GM12874 (cell line): ENCODE results near the gene HAUS2.

ENCODE experiments used
- TF ChIP-seq, protein P1 (sequence below): IDR thresholded peaks from 2 replicates; pipeline ENCODE4 v1.5.1; 2011; ENCODE audit warnings: low read depth, mild to moderate bottlenecking, control low read depth, low read length, moderate library complexity; ENCODE audit not compliant: insufficient read depth

The HAUS2 gene

DNA sequence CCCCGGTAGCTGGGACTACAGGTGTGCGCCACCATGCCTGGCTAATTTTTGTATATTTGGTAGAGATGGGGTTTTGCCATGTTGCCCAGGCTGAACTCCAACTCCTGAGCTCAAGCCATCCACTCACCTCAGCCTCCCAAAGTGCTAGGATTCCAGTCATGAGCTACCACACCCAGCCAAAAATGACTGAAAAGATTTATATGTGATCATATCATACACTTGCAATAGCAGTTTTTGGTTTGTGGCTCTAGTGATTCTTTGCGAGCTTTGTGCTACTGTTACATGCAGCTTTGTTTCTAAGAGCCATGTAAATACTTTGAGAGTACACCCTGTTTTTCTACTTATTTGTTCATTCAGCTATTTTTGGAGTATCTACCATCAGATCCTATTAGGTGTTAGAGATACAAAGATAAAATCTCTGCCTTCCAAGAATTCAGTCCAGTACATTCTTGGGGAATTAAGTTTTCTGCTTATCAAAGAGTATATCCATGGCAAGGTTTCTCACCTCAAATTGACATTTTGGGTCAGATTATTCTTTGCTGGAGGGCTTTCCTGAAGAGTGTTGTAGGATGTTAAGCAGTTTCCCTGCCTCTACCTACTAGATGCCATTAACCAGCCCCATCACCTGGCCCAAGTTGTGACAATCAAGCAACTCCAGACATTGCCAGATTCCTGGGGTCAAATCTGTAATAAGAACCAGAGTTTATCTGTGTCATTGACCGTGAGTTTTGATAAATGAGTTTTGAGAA lies 38.2 kb upstream of the HAUS2 start:
- TF ChIP-seq, protein P1, sequence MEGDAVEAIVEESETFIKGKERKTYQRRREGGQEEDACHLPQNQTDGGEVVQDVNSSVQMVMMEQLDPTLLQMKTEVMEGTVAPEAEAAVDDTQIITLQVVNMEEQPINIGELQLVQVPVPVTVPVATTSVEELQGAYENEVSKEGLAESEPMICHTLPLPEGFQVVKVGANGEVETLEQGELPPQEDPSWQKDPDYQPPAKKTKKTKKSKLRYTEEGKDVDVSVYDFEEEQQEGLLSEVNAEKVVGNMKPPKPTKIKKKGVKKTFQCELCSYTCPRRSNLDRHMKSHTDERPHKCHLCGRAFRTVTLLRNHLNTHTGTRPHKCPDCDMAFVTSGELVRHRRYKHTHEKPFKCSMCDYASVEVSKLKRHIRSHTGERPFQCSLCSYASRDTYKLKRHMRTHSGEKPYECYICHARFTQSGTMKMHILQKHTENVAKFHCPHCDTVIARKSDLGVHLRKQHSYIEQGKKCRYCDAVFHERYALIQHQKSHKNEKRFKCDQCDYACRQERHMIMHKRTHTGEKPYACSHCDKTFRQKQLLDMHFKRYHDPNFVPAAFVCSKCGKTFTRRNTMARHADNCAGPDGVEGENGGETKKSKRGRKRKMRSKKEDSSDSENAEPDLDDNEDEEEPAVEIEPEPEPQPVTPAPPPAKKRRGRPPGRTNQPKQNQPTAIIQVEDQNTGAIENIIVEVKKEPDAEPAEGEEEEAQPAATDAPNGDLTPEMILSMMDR: no peak

GRCh38 chr15:42511007-42511391 lies 37.6 kb upstream of the HAUS2 start:
- TF ChIP-seq, protein P1: no peak

- TF ChIP-seq, protein P1: no peak
Observed at GRCh38 chr15:42523331-42523730, 25.3 kb upstream of the HAUS2 start.

DNA sequence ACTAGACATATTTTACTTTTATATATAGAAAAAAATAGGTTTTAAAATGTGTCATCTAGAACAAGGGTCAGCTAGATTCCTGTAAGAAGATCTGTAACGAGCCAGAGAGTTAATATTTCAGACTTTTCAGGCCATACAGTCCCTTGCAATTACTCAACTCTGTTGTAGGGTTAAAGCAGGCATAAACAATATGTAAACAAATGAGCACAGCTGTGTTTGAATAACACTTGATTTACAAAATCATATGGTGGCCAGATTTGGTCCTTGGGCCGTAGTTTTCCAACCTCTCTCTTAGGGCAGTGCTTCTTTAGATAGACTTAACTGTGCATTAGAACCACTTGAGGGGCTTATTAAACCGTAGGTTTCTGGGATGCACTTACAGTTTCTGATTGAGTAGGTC lies 19.7 kb upstream of the HAUS2 start:
- TF ChIP-seq, protein P1: no peak

- TF ChIP-seq, protein P1: no peak
Observed at GRCh38 chr15:42533246-42533645, 15.4 kb upstream of the HAUS2 start.

DNA sequence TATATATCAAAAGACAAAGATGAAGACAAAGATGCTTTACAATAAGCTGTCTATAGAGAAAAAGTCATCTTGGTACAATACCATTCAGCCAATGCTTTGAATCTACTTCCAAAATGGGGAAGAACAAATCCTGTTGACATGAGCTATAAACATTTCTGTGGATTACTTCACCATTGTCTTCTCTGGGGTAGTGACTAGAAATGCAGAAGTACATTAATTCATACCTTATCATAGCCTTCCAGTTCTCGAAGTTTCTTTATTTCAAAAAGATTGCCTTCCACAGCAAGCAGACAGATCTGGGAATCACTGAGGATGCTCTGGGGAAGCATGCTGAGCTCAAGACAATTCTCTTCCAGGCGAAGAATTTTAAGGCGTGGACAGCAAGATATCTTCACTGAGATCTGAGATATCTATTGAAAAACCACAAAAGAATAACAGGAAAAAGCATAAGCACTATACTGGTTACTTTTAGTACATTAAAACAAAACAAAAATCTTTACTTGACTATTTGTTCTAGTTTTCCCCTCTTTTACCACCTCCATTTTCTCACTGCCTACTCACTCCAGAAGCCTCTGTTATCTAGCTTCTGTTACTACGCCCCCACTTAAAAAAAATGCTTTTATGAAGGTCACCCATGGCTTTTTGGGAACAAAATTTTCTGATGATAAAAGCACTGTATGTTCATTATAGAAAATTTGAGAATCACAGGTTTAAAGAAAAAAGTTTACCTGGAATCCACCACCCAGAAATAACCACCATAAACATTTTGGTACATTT lies 3.6 kb upstream of the HAUS2 start:
- TF ChIP-seq, protein P1: no peak

- TF ChIP-seq, protein P1: no peak
Observed at GRCh38 chr15:42547918-42548248, 755 bp upstream of the HAUS2 start.
